IMR-90 (cell line): ENCODE results near the gene SLC4A11. TPM values are rescaled to one million over a fixed set of nuclear protein-coding genes. Genes with fewer than 3 reads are reported as not detected.

Experiments
- ATAC-seq: fragments of 200-7000 bp; cut with Tn5 transposase; 2 replicates; pipeline ENCODE4 v1.9.1; 2020; ENCODE audit warnings: low read depth, mild to moderate bottlenecking, moderate library complexity
- BruUV-seq: library from RNA; stranded (reverse); fragments of 400-500 nt; replicated peaks from 2 replicates; lab custom pipeline; 2021; lab: Mats Ljungman, UMichigan
- CTCF ChIA-PET: fragments of 300-600 bp; formaldehyde crosslinking; extraction: SDS; loops from one replicate; lab custom pipeline; 2021; ENCODE audit warnings: antibody characterized with exemption; lab: Yijun Ruan, JAX
- POLR2A ChIA-PET: fragments of 300-600 bp; sonication (Branson Sonifier 250); formaldehyde crosslinking; loops from one replicate; lab custom pipeline; 2022; ENCODE audit warnings: antibody characterized with exemption; ENCODE audit not compliant: unreplicated experiment; lab: Charles Lee
- DNase-seq: peaks from one replicate; pipeline ENCODE4 v3.0.0; 2013
- H2AFZ ChIP-seq: replicated peaks from 2 replicates; pipeline ENCODE3; 2013; ENCODE audit warnings: low read length, mild to moderate bottlenecking; ENCODE audit not compliant: poor library complexity
- H2AK5ac ChIP-seq: 2 replicates; pipeline ENCODE4 v1.6.1; 2013; ENCODE audit warnings: low read depth, low read length, inconsistent platforms
- H2AK9ac ChIP-seq: replicated peaks from 2 replicates; pipeline ENCODE3; 2013; ENCODE audit warnings: mild to moderate bottlenecking, low read depth, low read length, moderate library complexity; ENCODE audit not compliant: poor library complexity
- H2BK120ac ChIP-seq: 2 replicates; pipeline ENCODE4 v1.6.1; 2013; ENCODE audit warnings: low read depth, low read length, inconsistent platforms
- H2BK15ac ChIP-seq: 3 replicates; pipeline ENCODE4 v1.6.1; 2013; ENCODE audit warnings: low read depth, low read length, inconsistent platforms
- H2BK20ac ChIP-seq: 2 replicates; pipeline ENCODE4 v1.6.1; 2013; ENCODE audit warnings: low read depth, mild to moderate bottlenecking, inconsistent platforms, low read length, moderate library complexity
- H2BK5ac ChIP-seq: 2 replicates; pipeline ENCODE4 v1.6.1; 2013; ENCODE audit warnings: mild to moderate bottlenecking, low read depth, low read length, inconsistent platforms; ENCODE audit not compliant: poor library complexity, severe bottlenecking
- H3K14ac ChIP-seq: replicated peaks from 2 replicates; pipeline ENCODE4 v1.6.1; 2013; ENCODE audit warnings: low read depth, low read length, inconsistent platforms
- H3K18ac ChIP-seq: 2 replicates; pipeline ENCODE4 v1.6.1; 2013; ENCODE audit warnings: low read depth, low read length, control low read depth
- H3K23ac ChIP-seq: 2 replicates; pipeline ENCODE4 v1.6.1; 2013; ENCODE audit warnings: low read depth, low read length, inconsistent platforms
- H3K27ac ChIP-seq: 2 replicates; pipeline ENCODE4 v1.5.1; 2013; ENCODE audit warnings: mild to moderate bottlenecking, control low read depth, low read length; ENCODE audit not compliant: insufficient read depth
- H3K27me3 ChIP-seq: 2 replicates; pipeline ENCODE4 v1.6.1; 2013; ENCODE audit warnings: low read length; ENCODE audit not compliant: control insufficient read depth, insufficient read depth
- H3K36me3 ChIP-seq: 2 replicates; pipeline ENCODE4 v1.6.1; 2013; ENCODE audit warnings: low read length, mixed read lengths; ENCODE audit not compliant: control insufficient read depth, insufficient read depth
- H3K4ac ChIP-seq: 2 replicates; pipeline ENCODE4 v1.6.1; 2013; ENCODE audit warnings: low read depth, low read length, inconsistent platforms
- H3K4me1 ChIP-seq: 2 replicates; pipeline ENCODE4 v1.6.1; 2013; ENCODE audit warnings: low read length, mixed read lengths; ENCODE audit not compliant: control insufficient read depth, insufficient read depth
- H3K4me2 ChIP-seq: 2 replicates; pipeline ENCODE4 v1.6.1; 2013; ENCODE audit warnings: low read depth, mild to moderate bottlenecking, control low read depth, low read length, moderate library complexity
- H3K4me3 ChIP-seq: 2 replicates; pipeline ENCODE4 v1.5.1; 2013; ENCODE audit warnings: low read depth, mild to moderate bottlenecking, control low read depth, low read length, moderate library complexity; ENCODE audit not compliant: insufficient read depth
- H3K56ac ChIP-seq: 2 replicates; pipeline ENCODE4 v1.6.1; 2013; ENCODE audit warnings: low read length, inconsistent platforms; ENCODE audit not compliant: insufficient read depth; ENCODE audit errors: extremely low read depth
- H3K79me1 ChIP-seq, 2 experiments: 2 replicates each; pipeline ENCODE4 v1.6.1; 2013; ENCODE audit warnings: low read length in 2 of 2, inconsistent platforms in 1 of 2, low read depth in 1 of 2
- H3K9ac ChIP-seq: 2 replicates; pipeline ENCODE4 v1.6.1; 2013; ENCODE audit warnings: low read depth, low read length, control low read depth
- H3K9me1 ChIP-seq: 2 replicates; pipeline ENCODE4 v1.6.1; 2013; ENCODE audit warnings: low read length, inconsistent platforms; ENCODE audit not compliant: insufficient read depth
- H3K9me3 ChIP-seq: 2 replicates; pipeline ENCODE4 v1.6.1; 2013; ENCODE audit warnings: low read length; ENCODE audit not compliant: control insufficient read depth, insufficient read depth
- H4K20me1 ChIP-seq: 2 replicates; pipeline ENCODE4 v1.6.1; 2013; ENCODE audit warnings: low read length, inconsistent platforms; ENCODE audit not compliant: insufficient read depth
- H4K5ac ChIP-seq: 2 replicates; pipeline ENCODE4 v1.6.1; 2013; ENCODE audit warnings: mild to moderate bottlenecking, low read depth, low read length, control low read depth
- H4K8ac ChIP-seq, 2 experiments: 2 replicates each; pipeline ENCODE4 v1.6.1; 2013; ENCODE audit warnings: low read depth in 2 of 2, low read length in 2 of 2, control low read depth in 1 of 2, inconsistent platforms in 1 of 2
- H4K91ac ChIP-seq: 2 replicates; pipeline ENCODE4 v1.6.1; 2013; ENCODE audit warnings: low read depth, low read length, inconsistent platforms; ENCODE audit not compliant: insufficient read depth
- BHLHE40 ChIP-seq: fragments of 150-350 bp; IDR thresholded peaks from 2 replicates; pipeline ENCODE4 v1.6.1; 2016; ENCODE audit warnings: mild to moderate bottlenecking, low read depth, low read length
- POLR2A ChIP-seq: IDR thresholded peaks from 2 replicates; pipeline ENCODE4 v1.6.1; 2012; ENCODE audit warnings: mild to moderate bottlenecking, low read depth, low read length
- RAD21 ChIP-seq: IDR thresholded peaks from 2 replicates; pipeline ENCODE4 v1.6.1; 2012; ENCODE audit warnings: low read length, improper control_type of control experiment
- WGBS, 2 experiments: methylation state at CpG; one replicate each; pipeline versions ENCODE4 v1.1.5 to v1.1.7; 2013; ENCODE audit warnings: missing lambda C conversion rate in 2 of 2; ENCODE audit not compliant: insufficient read length in 1 of 2; ENCODE audit errors: extremely low coverage in 2 of 2; 5-methylcytosine and 5-hydroxymethylcytosine counted together
- dilution Hi-C: fragments of 300-500 bp; cut with HindIII; formaldehyde crosslinking; loops from one replicate; pipeline ENCODE4 v1.14.3; 2018; ENCODE audit warnings: low sequenced_read_pairs; ENCODE audit not compliant: unreplicated experiment
- in situ Hi-C: fragments of 300-500 bp; cut with MboI; formaldehyde crosslinking; loops from 3 replicates; pipeline ENCODE4 v1.14.3; 2019; ENCODE audit warnings: low sequenced_read_pairs, inconsistent platforms, mixed read lengths
- intact Hi-C: fragments of 100-400 bp; cut with micrococcal nuclease; formaldehyde crosslinking; loops from 2 replicates; pipeline ENCODE4 v1.10.0; 2022
- polyA plus RNA-seq, 3 experiments: library from polyadenylated mRNA; depleted of rRNA; stranded (reverse); fragments of >200 nt; gene quantifications; 2 replicates each; pipeline ENCODE4 v1.2.3, GENCODE V29; 2012; ENCODE audit warnings: low replicate concordance in 1 of 3
- total RNA-seq: library from RNA; depleted of rRNA; stranded (reverse); fragments of >200 nt; gene quantifications from 2 replicates; pipeline ENCODE4 v1.2.3, GENCODE V29; 2012

SLC4A11 gene
- total and polyA plus RNA-seq, 2 of the 4 experiments (the other 2 are of a cell fraction), result 0.36 to 0.79 TPM

- dilution Hi-C loops, result no loop called here
Observed at GRCh38 chr20:3226093-3226492, 12.9 kb downstream of the SLC4A11 start.

More at GRCh38 chr20:3226093-3226492, 12.9 kb downstream of the SLC4A11 start:
- intact Hi-C loops, result no loop called here
- no TSS peak for BruUV-seq
- no peak for ATAC-seq
- Histone ChIP-seq H2BK5ac (no peak overlapping the region), H4K5ac (no peak overlapping the region), H2BK15ac (no peak overlapping the region), H3K9ac (no peak overlapping the region), H3K79me1 (no peaks in the 10 kb centered on the region), H3K9me1 (no peaks in the 10 kb centered on the region), H4K8ac (no peak overlapping the region), H3K4me3 (no peak overlapping the region), H2BK120ac (no peak overlapping the region), H2BK20ac (no peak overlapping the region), H3K14ac (no peak overlapping the region), H3K27ac (no peak overlapping the region), H2AK5ac (no peak overlapping the region), H3K56ac (no peak overlapping the region), H3K9me3 (no peaks in the 10 kb centered on the region), H3K23ac (no peak overlapping the region), H3K4me1 (no peaks in the 10 kb centered on the region), H4K91ac (no peak overlapping the region), H4K20me1 (no peaks in the 10 kb centered on the region), H2AK9ac (no peak overlapping the region), H3K4ac (no peak overlapping the region), H2AFZ (no peak overlapping the region), H3K18ac (no peak overlapping the region), H3K27me3 (no peaks in the 10 kb centered on the region), H3K36me3 (peaks cover 21% of the 10 kb centered on the region), H3K4me2 (no peak overlapping the region)
- DNase-seq, result no peak
- ChIA-PET CTCF (no interaction called here), POLR2A (no interaction called here)
- no peak for TF ChIP-seq POLR2A
- no peak for TF ChIP-seq RAD21
- TF ChIP-seq BHLHE40, result no peak
- in situ Hi-C loops, result no loop called here
- 100% methylated on average over 1 of the region's 10 CpGs; no CpG with 5 or more reads in 1 of the 2 experiments for WGBS, 2 experiments
